Duodenal mucosa (tissue), 2 donors: ENCODE results near the gene IGFBP4.

ENCODE experiments used
- H3K27ac ChIP-seq: one replicate; pipeline ENCODE4 v1.7.0; 2013; ENCODE audit warnings: low read depth, low read length
- H3K27me3 ChIP-seq, 2 donors: one replicate each; pipeline ENCODE4 v1.7.0; 2013; ENCODE audit warnings: low read length in 2 of 2, control low read depth in 1 of 2; ENCODE audit not compliant: insufficient read depth in 2 of 2, control insufficient read depth in 1 of 2
- H3K36me3 ChIP-seq, 2 donors: one replicate each; pipeline ENCODE4 v1.7.0; 2013; ENCODE audit warnings: low read length in 2 of 2, control low read depth in 1 of 2; ENCODE audit not compliant: insufficient read depth in 2 of 2, control insufficient read depth in 1 of 2
- H3K4me1 ChIP-seq, 2 donors: one replicate each; pipeline ENCODE4 v1.7.0; 2013; ENCODE audit warnings: low read length in 2 of 2, control low read depth in 1 of 2; ENCODE audit not compliant: insufficient read depth in 2 of 2, control insufficient read depth in 1 of 2
- H3K4me3 ChIP-seq, 2 donors: one replicate each; pipeline ENCODE4 v1.7.0; 2013; ENCODE audit warnings: low read length in 2 of 2, low read depth in 1 of 2
- H3K9ac ChIP-seq, 2 donors: one replicate each; pipeline ENCODE4 v1.7.0; 2013; ENCODE audit warnings: low read length in 2 of 2, low read depth in 1 of 2
- H3K9me3 ChIP-seq, 2 donors: one replicate each; pipeline ENCODE4 v1.7.0; 2013; ENCODE audit warnings: low read length in 2 of 2, control low read depth in 1 of 2; ENCODE audit not compliant: control insufficient read depth in 1 of 2

The IGFBP4 gene

DNA sequence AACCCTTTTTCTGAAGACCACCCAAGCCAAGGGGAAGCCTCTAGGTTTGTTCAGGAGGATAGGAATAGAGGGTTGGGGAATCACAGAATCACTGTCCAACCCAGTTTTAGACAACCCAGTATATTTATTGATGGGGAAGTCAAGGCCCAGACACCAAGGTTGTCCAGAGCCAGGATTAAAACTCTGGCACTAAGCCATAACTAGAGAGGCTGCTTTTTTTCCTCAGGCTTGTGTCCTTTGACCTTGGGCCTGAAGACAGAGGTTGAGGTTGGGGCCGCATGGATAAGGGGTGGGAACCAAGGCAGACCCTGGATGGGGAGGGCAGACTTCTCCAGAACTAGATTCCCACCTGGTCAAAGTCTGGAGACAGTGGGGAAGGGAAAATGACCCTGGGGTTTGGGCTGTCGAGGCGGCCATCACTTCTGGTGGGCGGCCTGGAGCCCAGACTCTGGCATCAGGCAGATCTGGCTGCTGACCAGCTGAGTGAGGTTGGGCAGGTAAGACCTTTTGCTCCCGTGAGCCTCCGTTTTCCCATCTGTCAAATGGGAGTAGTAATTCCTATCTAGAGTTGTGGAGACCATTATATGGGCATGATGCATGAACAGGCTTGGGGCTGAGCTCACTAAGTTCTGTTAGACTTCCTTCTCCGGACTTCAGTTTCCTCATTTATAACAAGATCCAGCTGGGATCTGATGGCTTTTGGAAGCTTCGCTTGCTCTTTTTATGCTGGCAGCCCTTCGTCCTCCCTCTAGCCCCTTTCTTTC lies 17.9 kb downstream of the IGFBP4 start:
- H3K27ac ChIP-seq: no peak overlapping the region
- no peaks in the 10 kb centered on the region for H3K9me3 ChIP-seq
- peaks cover 22 to 30% of the 10 kb centered on the region in 2 donors for H3K4me1 ChIP-seq
- peaks cover 0 to 13% of the 10 kb centered on the region in 2 donors for H3K36me3 ChIP-seq
- no peaks in the 10 kb centered on the region for H3K27me3 ChIP-seq
- no peak overlapping the region for H3K9ac ChIP-seq
- H3K4me3 ChIP-seq: no peak overlapping the region

DNA sequence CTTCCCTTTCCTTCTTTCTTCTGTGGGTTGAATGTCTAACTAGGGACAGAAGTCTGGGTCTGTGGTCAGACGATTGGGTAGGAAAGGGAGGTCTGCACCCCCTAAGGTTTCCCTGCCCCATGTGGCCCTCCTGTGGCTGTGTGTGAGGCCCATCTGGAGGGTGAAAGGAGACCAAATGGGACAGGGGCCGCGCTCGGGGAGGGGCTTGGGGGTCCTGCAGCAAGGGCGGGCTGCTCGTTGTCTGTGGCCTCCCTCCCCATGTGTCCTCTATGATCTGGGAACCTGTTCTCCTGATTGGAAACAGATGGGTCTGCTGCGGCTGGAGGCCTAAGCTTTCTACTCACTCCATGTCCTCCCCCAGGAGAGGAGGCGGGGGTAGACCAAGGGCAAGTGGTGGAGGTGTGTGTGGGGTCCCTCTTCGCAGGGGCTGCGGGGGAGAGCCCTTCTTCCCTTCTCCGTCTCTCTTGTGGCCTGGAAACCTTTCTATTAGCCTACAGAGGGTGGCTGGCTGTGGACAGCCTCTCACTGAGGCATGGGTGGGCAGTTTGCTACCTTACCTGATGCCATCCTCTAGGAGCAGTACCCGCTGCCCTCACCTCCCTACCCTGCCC lies 18.6 kb downstream of the IGFBP4 start:
- Histone ChIP-seq H3K36me3 (peaks cover 0 to 6% of the 10 kb centered on the region in 2 donors), H3K9me3 (no peaks in the 10 kb centered on the region), H3K9ac (no peak overlapping the region), H3K27ac (no peak overlapping the region), H3K4me1 (peaks cover 22 to 30% of the 10 kb centered on the region in 2 donors), H3K27me3 (no peaks in the 10 kb centered on the region), H3K4me3 (no peak overlapping the region)

DNA sequence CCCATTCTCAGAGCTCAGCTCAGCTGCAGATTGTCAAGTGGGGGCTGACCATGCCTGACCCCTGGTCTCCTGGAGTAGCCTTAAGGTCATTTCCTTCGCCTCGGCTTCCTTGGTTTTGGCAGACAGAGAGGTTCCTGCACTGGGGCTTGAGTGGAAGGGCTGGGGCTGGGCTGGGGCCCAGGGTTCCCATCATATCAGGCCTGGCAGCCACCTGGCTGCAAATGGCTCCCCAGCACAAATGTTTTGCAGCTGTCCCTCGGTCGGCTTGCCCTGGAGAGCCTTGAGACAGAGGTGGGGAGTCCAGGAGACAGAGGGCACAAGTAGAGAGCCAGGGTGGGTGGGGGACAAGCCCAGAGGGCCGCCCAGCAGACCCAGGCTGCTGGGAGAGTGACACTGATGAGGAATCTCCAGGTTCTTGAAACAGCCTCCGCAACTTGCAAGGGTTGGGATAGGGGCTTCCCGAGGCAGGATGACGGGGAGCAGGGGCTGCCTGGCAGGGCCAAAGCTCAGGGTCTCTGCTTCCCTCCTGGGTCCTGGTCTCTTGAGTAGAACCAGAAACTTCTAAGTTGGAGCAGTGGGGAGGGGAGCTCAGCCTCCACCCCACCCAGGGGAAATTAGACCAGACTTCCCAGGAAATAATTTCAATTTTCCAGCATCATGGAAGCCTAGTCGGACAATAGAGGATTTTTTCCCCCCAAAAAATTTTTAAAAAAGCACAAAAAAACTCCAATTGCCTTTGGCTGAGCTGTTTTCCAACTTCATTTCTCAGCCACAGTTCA lies 19.3 kb downstream of the IGFBP4 start:
- peaks cover 22 to 26% of the 10 kb centered on the region in 2 donors for H3K4me1 ChIP-seq
- no peak overlapping the region for H3K4me3 ChIP-seq
- H3K9ac ChIP-seq: no peak overlapping the region
- no peaks in the 10 kb centered on the region for H3K9me3 ChIP-seq
- H3K27me3 ChIP-seq: no peaks in the 10 kb centered on the region
- no peak overlapping the region for H3K27ac ChIP-seq
- no peaks in the 10 kb centered on the region for H3K36me3 ChIP-seq

DNA sequence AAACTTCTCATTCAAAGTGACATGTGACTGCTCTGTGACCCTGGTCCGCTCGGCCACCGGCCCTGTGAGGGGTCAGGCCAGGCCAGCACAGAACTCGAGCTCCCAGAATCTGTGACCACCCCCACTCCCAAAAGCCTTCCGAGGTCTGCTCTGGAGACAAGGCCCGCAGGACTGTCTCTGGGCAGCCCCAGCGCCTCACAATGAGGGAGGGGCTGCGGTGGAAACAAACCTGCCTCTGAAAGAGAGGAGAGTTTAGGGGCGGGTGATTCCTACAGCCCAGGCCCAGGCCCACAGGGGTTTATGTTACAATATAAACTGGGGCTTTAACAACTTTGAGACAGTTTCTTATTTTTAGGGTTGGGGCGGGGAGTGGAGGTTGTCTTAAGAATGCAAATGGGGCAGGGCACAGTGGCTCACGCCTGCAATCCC lies 19.9 kb downstream of the IGFBP4 start:
- H3K9me3 ChIP-seq: no peaks in the 10 kb centered on the region
- peaks cover 16 to 20% of the 10 kb centered on the region in 2 donors for H3K4me1 ChIP-seq
- no peak overlapping the region for H3K4me3 ChIP-seq
- no peaks in the 10 kb centered on the region for H3K27me3 ChIP-seq
- no peak overlapping the region for H3K9ac ChIP-seq
- H3K27ac ChIP-seq: no peak overlapping the region
- no peaks in the 10 kb centered on the region for H3K36me3 ChIP-seq

DNA sequence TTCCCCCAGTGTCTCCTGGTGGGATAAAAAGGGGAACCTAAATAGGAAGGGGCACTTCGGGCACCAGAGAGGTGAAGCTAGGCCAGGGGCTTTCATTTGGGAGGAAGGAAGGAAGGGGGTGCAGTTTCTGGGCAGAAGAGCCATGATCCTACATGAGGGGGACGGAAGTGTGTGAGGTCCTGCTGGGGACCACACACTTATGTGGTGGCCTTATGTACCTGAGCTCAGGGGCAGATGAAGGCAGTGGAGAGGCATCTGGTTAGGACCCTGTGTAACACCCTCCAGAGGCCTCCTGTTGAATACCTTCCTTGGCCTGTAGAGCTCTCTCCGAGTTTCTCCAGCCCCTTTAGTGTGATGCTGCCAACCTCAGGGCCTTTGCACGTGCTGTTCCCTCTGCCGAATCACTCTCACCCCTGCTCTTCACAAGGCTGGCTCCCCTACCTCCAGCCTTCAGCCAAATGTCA lies 21.2 kb downstream of the IGFBP4 start:
- Histone ChIP-seq H3K4me3 (no peak overlapping the region), H3K36me3 (no peaks in the 10 kb centered on the region), H3K9me3 (no peaks in the 10 kb centered on the region), H3K27me3 (no peaks in the 10 kb centered on the region), H3K27ac (no peak overlapping the region), H3K9ac (no peak overlapping the region), H3K4me1 (peaks cover 11 to 14% of the 10 kb centered on the region in 2 donors)

DNA sequence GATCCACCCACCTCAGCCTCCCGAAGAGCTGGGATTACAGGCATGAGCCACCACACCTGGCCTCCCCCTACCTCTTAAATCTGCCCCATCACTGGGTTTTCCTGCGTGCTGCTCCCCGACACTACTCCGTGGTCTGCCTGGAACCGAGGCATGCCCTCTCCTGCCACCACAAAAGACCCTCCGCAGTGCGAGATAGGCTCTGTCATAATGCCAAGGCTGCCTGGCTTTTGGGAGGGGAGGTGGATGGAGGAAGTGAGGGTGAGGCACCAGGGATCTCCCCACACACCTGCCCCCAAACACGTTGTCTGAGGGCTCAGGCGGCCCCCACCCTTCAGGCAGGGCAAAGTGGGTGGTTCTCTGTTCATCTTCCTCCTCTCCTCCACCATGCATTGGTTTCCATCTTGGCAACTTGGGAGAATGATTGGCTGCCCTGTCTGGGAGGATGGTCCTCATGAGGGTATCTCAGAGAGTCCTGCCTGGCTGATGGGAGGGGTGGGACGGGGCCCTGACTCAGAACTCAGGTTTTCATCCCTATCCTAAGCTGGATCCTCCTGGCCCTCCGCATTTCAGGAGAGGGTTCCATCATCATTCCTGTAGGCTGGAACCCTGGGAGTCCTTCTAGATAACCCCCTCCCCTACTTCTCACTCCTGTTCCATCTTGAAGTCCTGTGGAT lies 23.2 kb downstream of the IGFBP4 start:
- H3K27ac ChIP-seq: no peak overlapping the region
- peaks cover 6 to 8% of the 10 kb centered on the region in 2 donors for H3K4me1 ChIP-seq
- H3K27me3 ChIP-seq: no peaks in the 10 kb centered on the region
- H3K36me3 ChIP-seq: no peaks in the 10 kb centered on the region
- H3K9ac ChIP-seq: no peak overlapping the region
- H3K4me3 ChIP-seq: no peak overlapping the region
- H3K9me3 ChIP-seq: no peaks in the 10 kb centered on the region

DNA sequence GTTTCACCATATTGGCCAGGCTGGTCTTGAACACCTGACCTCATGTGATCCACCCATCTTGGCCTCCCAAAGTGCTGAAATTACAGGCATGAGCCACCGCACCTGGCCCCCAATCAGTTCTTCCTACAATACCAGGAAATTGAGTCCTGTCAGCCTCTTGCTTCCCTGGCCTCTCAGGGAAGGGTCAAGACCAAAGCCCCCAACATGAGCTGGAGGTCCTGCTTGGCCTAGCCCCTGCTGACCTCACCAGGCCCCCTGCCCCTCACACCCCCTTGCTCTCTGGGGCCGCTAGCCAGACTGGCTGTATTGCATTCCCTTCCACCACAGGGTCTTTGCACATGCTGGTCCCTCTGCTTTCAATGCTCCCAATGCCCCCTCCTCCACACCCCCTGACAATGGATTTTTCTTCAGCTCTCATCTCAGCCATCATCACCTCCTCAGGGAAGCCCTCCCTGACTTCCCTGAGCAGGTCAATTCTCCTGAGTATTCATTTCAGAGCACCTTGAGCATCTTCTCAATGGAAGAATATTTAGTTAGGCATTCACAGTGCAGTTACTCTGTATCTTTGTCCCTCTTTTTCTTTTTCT lies 24.1 kb downstream of the IGFBP4 start:
- no peaks in the 10 kb centered on the region for H3K36me3 ChIP-seq
- H3K9me3 ChIP-seq: no peaks in the 10 kb centered on the region
- H3K4me3 ChIP-seq: no peak overlapping the region
- H3K27me3 ChIP-seq: no peaks in the 10 kb centered on the region
- H3K4me1 ChIP-seq: peaks cover 0 to 4% of the 10 kb centered on the region in 2 donors
- H3K9ac ChIP-seq: no peak overlapping the region
- H3K27ac ChIP-seq: no peak overlapping the region

DNA sequence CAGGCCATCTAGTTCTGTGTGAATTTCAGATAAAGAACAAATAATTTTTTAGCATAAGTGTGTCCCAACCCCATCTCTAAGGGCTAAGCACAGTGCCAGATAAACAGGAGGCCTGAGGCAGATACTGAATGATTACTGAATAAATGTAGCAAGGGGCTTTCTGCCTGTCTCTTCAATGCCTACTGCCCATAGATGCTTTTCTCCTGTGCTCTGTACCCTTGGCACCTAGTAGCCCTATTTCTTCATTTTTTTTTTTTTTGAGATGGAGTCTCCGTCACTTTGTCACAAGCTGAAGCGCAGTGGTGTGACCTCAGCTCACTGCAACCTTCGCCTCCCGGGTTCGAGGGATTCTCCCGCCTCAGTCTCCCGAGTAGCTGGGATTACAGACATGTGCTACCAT lies 25.3 kb downstream of the IGFBP4 start:
- H3K9me3 ChIP-seq: no peaks in the 10 kb centered on the region
- H3K27ac ChIP-seq: no peak overlapping the region
- no peaks in the 10 kb centered on the region for H3K36me3 ChIP-seq
- H3K9ac ChIP-seq: no peak overlapping the region
- peaks cover 3 to 5% of the 10 kb centered on the region in 2 donors for H3K4me1 ChIP-seq
- no peaks in the 10 kb centered on the region for H3K27me3 ChIP-seq
- no peak overlapping the region for H3K4me3 ChIP-seq

DNA sequence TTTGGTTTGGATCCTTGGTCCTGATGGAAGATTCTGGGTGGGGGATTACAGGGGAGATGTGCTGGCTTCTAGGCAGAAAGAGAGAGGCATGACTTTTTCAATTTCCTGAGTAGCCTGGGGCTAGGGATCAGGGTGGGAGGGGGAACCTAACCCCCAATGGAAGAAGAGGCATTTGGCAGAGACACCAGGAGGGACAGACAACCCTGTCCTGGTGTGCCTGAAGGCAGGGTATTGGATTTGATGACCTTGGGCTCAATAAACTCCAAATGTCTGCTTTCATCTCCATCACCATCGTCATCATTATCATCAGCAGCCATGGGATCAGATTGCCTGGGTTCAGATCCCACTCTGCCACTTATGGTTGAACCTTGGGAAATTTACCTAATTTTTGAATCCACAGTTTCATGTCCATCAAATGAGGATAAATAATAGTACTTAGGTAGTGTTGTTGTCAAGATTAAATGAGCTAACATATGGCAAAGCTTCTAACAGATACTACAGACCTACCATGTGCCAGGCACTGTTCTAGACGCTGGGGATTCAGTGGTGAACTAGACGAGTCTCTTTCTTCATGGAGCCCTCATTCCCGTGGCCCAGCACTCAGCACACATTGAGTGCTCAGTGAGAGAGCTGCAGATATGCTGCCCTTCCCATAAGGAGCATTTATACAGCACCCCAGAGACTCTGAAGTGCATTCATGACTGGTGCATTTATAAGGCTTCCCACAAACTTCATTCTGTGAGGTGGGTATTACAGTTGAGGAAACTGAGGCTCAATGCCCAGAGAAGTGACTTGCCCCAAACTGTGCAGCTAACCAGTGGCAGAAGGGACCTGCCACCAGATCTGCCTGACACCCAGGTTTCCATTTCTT lies 26.8 kb downstream of the IGFBP4 start:
- Histone ChIP-seq H3K27ac (no peak overlapping the region), H3K27me3 (no peaks in the 10 kb centered on the region), H3K9ac (no peak overlapping the region), H3K4me1 (peaks cover 3 to 7% of the 10 kb centered on the region in 2 donors), H3K9me3 (no peaks in the 10 kb centered on the region), H3K4me3 (no peak overlapping the region), H3K36me3 (no peaks in the 10 kb centered on the region)
